Osteoblast (primary cell): ENCODE measurements around the gene UBXN1. TPM values are rescaled to one million over a fixed set of nuclear protein-coding genes. Genes with fewer than 3 reads are reported as not detected.

Experiments
- DNase-seq: peaks from one replicate; pipeline ENCODE4 v3.0.0; 2011; ENCODE audit warnings: low spot score, mixed read lengths; ENCODE audit not compliant: insufficient read length; ENCODE audit errors: missing footprints
- H2AFZ ChIP-seq: 2 replicates; pipeline ENCODE4 v1.6.0; 2011; ENCODE audit warnings: mild to moderate bottlenecking, low read length
- H3K27ac ChIP-seq: 2 replicates; pipeline ENCODE4 v1.5.1; 2011; ENCODE audit warnings: mild to moderate bottlenecking, low read depth, low read length, moderate library complexity
- H3K27me3 ChIP-seq: 2 replicates; pipeline ENCODE4 v1.6.0; 2012; ENCODE audit warnings: mild to moderate bottlenecking, control low read depth, inconsistent platforms, low read length, moderate library complexity; ENCODE audit not compliant: insufficient read depth
- H3K36me3 ChIP-seq: 2 replicates; pipeline ENCODE4 v1.5.1; 2011; ENCODE audit warnings: mild to moderate bottlenecking, low read length, control low read depth, moderate library complexity; ENCODE audit not compliant: insufficient read depth
- H3K4me1 ChIP-seq: 2 replicates; pipeline ENCODE4 v1.5.1; 2011; ENCODE audit warnings: mild to moderate bottlenecking, low read length, control low read depth, moderate library complexity; ENCODE audit not compliant: insufficient read depth
- H3K4me2 ChIP-seq: 2 replicates; pipeline ENCODE4 v1.6.0; 2011; ENCODE audit warnings: mild to moderate bottlenecking, low read length; ENCODE audit not compliant: insufficient read depth
- H3K4me3 ChIP-seq: fragments of 200-600 bp; sonication (generic); 3 replicates; pipeline ENCODE4 v1.5.1; 2012; ENCODE audit warnings: mild to moderate bottlenecking, low read length, inconsistent platforms; ENCODE audit not compliant: insufficient read depth
- H3K79me2 ChIP-seq: 2 replicates; pipeline ENCODE4 v1.6.0; 2012; ENCODE audit warnings: mild to moderate bottlenecking, low read length, control low read depth, inconsistent platforms; ENCODE audit not compliant: insufficient read depth
- H3K9me3 ChIP-seq: 2 replicates; pipeline ENCODE4 v1.5.1; 2011; ENCODE audit warnings: low read depth, low read length, control low read depth
- H4K20me1 ChIP-seq: 2 replicates; pipeline ENCODE4 v1.6.0; 2012; ENCODE audit warnings: mild to moderate bottlenecking, low read length, control low read depth; ENCODE audit not compliant: insufficient read depth
- small RNA-seq: library from RNA; depleted of rRNA; stranded (forward); fragments of <200 nt; gene quantifications from one replicate; pipeline ENCODE3, GENCODE V24; 2012
- total RNA-seq: library from RNA; depleted of rRNA; stranded (reverse); fragments of >200 nt; gene quantifications from 2 replicates; pipeline ENCODE4 v1.2.3, GENCODE V29; 2012
- TF ChIP-seq, protein P1 (sequence below): IDR thresholded peaks from 2 replicates; pipeline ENCODE4 v1.5.1; 2011; ENCODE audit warnings: mild to moderate bottlenecking, low read depth, low read length, moderate library complexity; ENCODE audit errors: extremely low read depth

Gene UBXN1
- total RNA-seq, 1 donor = 107 TPM

DNA sequence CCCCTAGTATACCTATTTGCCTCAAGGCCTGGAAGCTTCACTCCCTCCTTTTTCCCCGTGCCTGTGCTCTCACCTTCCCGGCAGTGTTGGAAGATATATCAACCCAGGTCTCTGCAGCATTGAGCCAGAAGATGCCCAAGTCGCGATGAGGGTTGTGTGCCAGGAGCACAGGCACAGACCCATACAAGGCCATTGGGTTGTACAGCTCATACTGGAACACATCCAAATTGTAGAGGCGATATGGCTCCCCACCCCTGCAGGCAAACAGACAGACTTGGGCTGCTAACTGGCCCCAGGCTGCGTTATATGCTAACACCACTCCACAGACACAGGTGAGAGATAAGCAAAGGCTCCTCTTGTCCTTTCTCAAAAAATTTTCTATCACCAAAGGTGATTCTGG is 46.4 kb downstream of the UBXN1 start:
- Histone ChIP-seq H3K36me3 (peaks cover 85% of the 10 kb centered on the region), H3K4me2 (no peak overlapping the region), H3K4me3 (no peak overlapping the region), H4K20me1 (no peaks in the 10 kb centered on the region), H3K4me1 (no peaks in the 10 kb centered on the region), H3K27ac (no peak overlapping the region), H3K27me3 (no peaks in the 10 kb centered on the region), H3K9me3 (no peaks in the 10 kb centered on the region), H3K79me2 (peaks cover 11% of the 10 kb centered on the region), H2AFZ (no peak overlapping the region)
- peak; percentile 22 for DNase-seq
- TF ChIP-seq, protein P1, sequence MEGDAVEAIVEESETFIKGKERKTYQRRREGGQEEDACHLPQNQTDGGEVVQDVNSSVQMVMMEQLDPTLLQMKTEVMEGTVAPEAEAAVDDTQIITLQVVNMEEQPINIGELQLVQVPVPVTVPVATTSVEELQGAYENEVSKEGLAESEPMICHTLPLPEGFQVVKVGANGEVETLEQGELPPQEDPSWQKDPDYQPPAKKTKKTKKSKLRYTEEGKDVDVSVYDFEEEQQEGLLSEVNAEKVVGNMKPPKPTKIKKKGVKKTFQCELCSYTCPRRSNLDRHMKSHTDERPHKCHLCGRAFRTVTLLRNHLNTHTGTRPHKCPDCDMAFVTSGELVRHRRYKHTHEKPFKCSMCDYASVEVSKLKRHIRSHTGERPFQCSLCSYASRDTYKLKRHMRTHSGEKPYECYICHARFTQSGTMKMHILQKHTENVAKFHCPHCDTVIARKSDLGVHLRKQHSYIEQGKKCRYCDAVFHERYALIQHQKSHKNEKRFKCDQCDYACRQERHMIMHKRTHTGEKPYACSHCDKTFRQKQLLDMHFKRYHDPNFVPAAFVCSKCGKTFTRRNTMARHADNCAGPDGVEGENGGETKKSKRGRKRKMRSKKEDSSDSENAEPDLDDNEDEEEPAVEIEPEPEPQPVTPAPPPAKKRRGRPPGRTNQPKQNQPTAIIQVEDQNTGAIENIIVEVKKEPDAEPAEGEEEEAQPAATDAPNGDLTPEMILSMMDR = no peak

DNA sequence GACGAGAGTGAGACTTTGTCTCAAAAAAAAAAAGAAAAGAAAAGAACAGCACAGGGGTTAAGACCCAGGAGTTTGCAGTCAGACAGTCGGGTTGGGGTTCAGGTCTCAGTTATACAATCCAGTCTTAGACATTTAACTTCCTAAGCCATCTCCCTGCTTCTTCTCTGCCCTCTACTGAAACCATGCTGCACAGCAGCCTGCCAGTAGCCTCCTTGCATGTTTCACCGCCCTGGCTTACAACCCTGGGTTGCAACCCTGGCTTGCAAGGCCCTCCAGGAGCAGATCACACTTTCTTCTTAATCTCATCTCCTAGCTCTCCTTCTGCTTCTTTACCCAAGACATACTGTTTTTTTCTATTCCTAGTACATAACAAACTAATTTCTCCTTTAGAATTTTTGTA is 51.2 kb downstream of the UBXN1 start:
- no peak overlapping the region for H3K4me2 ChIP-seq
- H3K9me3 ChIP-seq = no peaks in the 10 kb centered on the region
- TF ChIP-seq, protein P1 = no peak
- no peaks in the 10 kb centered on the region for H3K27me3 ChIP-seq
- no peaks in the 10 kb centered on the region for H4K20me1 ChIP-seq
- H3K27ac ChIP-seq = no peak overlapping the region
- peak; percentile 26 for DNase-seq
- no peaks in the 10 kb centered on the region for H3K4me1 ChIP-seq
- H3K36me3 ChIP-seq = peaks cover 77% of the 10 kb centered on the region
- no peak overlapping the region for H2AFZ ChIP-seq
- H3K79me2 ChIP-seq = no peaks in the 10 kb centered on the region
- no peak overlapping the region for H3K4me3 ChIP-seq

Small RNA genes lying within 50 kb of the gene (small RNA-seq; reads per million reads assigned to genes)
- not detected for gene SNORA57

Other genes with a start within 250 kb of the UBXN1 start
- 646 and 720 TPM in 2 replicates for gene AHNAK, start 132.3 kb downstream of the UBXN1 start, total RNA-seq
- gene EEF1G, start 105.2 kb downstream of the UBXN1 start, total RNA-seq = 1,004 and 1,049 TPM in 2 replicates
- gene TUT1, start 87.5 kb downstream of the UBXN1 start, total RNA-seq = 6.5 and 7.6 TPM in 2 replicates
- 102 and 105 TPM in 2 replicates for gene MTA2, start 77.2 kb downstream of the UBXN1 start, total RNA-seq
- 26.4 and 29.5 TPM in 2 replicates for gene EML3, start 66.3 kb downstream of the UBXN1 start, total RNA-seq
- 6.5 TPM in 2 replicates for gene ROM1, start 65.8 kb downstream of the UBXN1 start, total RNA-seq
- gene B3GAT3, start 57.1 kb downstream of the UBXN1 start, total RNA-seq = 27.1 and 30.8 TPM in 2 replicates
- gene GANAB, start 32.5 kb downstream of the UBXN1 start, total RNA-seq = 219 and 242 TPM in 2 replicates
- gene INTS5, start 25.8 kb downstream of the UBXN1 start, total RNA-seq = 19.2 and 20.6 TPM in 2 replicates
- 13.3 and 17.4 TPM in 2 replicates for gene C11orf98, start 13.9 kb downstream of the UBXN1 start, total RNA-seq
- 6.2 and 11.2 TPM in 2 replicates for gene CSKMT, start 13.8 kb downstream of the UBXN1 start, total RNA-seq
- gene UQCC3, start 7.4 kb downstream of the UBXN1 start, total RNA-seq = 4.4 and 5.8 TPM in 2 replicates
- 7.6 and 8.0 TPM in 2 replicates for gene LBHD1, start 6.8 kb downstream of the UBXN1 start, total RNA-seq
- 9.1 and 13.8 TPM in 2 replicates for gene LRRN4CL, start 10.5 kb upstream of the UBXN1 start, total RNA-seq
- gene BSCL2, start 28.4 kb upstream of the UBXN1 start, total RNA-seq = 63.6 and 67.7 TPM in 2 replicates
- gene GNG3, start 28.6 kb upstream of the UBXN1 start, total RNA-seq = not detected in 2 replicates
- gene HNRNPUL2, start 48.4 kb upstream of the UBXN1 start, total RNA-seq = 13.0 and 18.8 TPM in 2 replicates
- gene TTC9C, start 49.4 kb upstream of the UBXN1 start, total RNA-seq = 34.0 and 35.9 TPM in 2 replicates
- 13.0 TPM in 2 replicates for gene ZBTB3, start 75.1 kb upstream of the UBXN1 start, total RNA-seq
- 48.3 and 57.9 TPM in 2 replicates for gene POLR2G, start 82.5 kb upstream of the UBXN1 start, total RNA-seq
- gene TAF6L, start 92.3 kb upstream of the UBXN1 start, total RNA-seq = 21.2 and 22.1 TPM in 2 replicates
- 37.4 and 51.4 TPM in 2 replicates for gene TMEM179B, start 108.3 kb upstream of the UBXN1 start, total RNA-seq
- gene TMEM223, start 112.9 kb upstream of the UBXN1 start, total RNA-seq = 9.0 and 11.5 TPM in 2 replicates
- gene NXF1, start 126.4 kb upstream of the UBXN1 start, total RNA-seq = 25.6 and 31.1 TPM in 2 replicates
- 35.8 and 40.7 TPM in 2 replicates for gene STX5, start 153.0 kb upstream of the UBXN1 start, total RNA-seq
- not detected in 2 replicates for gene TEX54, start 153.8 kb upstream of the UBXN1 start, total RNA-seq
- gene WDR74, start 160.5 kb upstream of the UBXN1 start, total RNA-seq = 31.2 and 34.0 TPM in 2 replicates
- gene SLC3A2, start 201.8 kb upstream of the UBXN1 start, total RNA-seq = 217 and 259 TPM in 2 replicates
- gene CHRM1, start 242.3 kb upstream of the UBXN1 start, total RNA-seq = under 0.01 TPM in 1 of 2 replicates, not detected in the other